ENCODE data around the gene PPP1R26.

DNA sequence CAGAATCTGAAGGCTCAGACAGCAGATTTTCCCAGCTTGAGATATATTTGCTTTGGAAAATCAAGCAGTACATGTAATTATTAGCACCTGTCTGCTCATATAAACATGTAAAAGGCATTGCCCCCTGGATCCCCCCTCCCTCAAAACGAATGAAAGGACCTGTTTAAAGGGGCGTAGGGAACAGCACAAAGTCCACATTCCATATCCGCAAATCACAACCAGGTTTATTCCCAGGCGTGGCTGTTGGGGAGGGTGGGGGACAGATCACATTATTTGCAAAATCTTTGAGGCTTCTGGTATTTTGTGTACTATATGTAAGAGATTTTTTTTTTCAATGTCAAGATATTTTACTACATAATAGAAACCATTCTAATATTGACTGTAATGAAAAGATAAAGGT lies 12.2 kb downstream of the PPP1R26 start:
- no peak for TF ChIP-seq SIN3A (IDR thresholded peaks at IDR 0.05; ENCODE audit: borderline replicate concordance, insufficient read depth, low read length)
- TF ChIP-seq POLR2AphosphoS5 (IDR thresholded peaks at IDR 0.05; ENCODE audit: low read depth, low read length): no peak
- no peak for TF ChIP-seq TAF1 (IDR thresholded peaks at IDR 0.05; ENCODE audit: borderline replicate concordance, insufficient read depth, low read length)
- TF ChIP-seq FOXP2 (optimal IDR thresholded peaks at IDR 0.05; ENCODE audit: borderline replicate concordance, extremely low read depth, extremely low read length, insufficient read depth): no peak
- TF ChIP-seq, protein P1, sequence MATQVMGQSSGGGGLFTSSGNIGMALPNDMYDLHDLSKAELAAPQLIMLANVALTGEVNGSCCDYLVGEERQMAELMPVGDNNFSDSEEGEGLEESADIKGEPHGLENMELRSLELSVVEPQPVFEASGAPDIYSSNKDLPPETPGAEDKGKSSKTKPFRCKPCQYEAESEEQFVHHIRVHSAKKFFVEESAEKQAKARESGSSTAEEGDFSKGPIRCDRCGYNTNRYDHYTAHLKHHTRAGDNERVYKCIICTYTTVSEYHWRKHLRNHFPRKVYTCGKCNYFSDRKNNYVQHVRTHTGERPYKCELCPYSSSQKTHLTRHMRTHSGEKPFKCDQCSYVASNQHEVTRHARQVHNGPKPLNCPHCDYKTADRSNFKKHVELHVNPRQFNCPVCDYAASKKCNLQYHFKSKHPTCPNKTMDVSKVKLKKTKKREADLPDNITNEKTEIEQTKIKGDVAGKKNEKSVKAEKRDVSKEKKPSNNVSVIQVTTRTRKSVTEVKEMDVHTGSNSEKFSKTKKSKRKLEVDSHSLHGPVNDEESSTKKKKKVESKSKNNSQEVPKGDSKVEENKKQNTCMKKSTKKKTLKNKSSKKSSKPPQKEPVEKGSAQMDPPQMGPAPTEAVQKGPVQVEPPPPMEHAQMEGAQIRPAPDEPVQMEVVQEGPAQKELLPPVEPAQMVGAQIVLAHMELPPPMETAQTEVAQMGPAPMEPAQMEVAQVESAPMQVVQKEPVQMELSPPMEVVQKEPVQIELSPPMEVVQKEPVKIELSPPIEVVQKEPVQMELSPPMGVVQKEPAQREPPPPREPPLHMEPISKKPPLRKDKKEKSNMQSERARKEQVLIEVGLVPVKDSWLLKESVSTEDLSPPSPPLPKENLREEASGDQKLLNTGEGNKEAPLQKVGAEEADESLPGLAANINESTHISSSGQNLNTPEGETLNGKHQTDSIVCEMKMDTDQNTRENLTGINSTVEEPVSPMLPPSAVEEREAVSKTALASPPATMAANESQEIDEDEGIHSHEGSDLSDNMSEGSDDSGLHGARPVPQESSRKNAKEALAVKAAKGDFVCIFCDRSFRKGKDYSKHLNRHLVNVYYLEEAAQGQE (IDR thresholded peaks at IDR 0.05; ENCODE audit: insufficient read depth in 1 of 2, low read depth in 2 of 2, low read length in 2 of 2): no peak
